Activated CD8-positive, alpha-beta memory T cell treated with anti-CD3 and anti-CD28 coated beads for 1 hour (primary cell): Measurements from ENCODE around the gene SLC26A3.
"Not testable (repeated sequence)": the region's sequence is repeated elsewhere in the genome, so short reads cannot be mapped to it uniquely, and the experiment has no call there.

Source experiments
- DNase-seq, 2 donors: peaks; one replicate each; pipeline ENCODE4 v3.0.0-alpha.2; 2020; ENCODE audit warnings: low read depth in 1 of 2; ENCODE audit errors: extremely low read depth in 1 of 2

SLC26A3 gene

GRCh38 chr7:107803009-107803610, at the start of gene SLC26A3:
Gene SLC26A3 (minus strand): TSS chr7:107803223. CDS start chr7:107794509, 8,714 bp downstream.
- DNase-seq: no peak

GRCh38 chr7:107850643-107851042, 47.6 kb upstream of the SLC26A3 start:
- DNase-seq: no peak

GRCh38 chr7:107850216-107850615, 47.2 kb upstream of the SLC26A3 start:
- no peak for DNase-seq

- not testable (repeated sequence) for DNase-seq
Observed at GRCh38 chr7:107848211-107848610, 45.2 kb upstream of the SLC26A3 start.

- not testable (repeated sequence) for DNase-seq
Observed at GRCh38 chr7:107847836-107848175, 44.8 kb upstream of the SLC26A3 start.

GRCh38 chr7:107847168-107847835, 44.3 kb upstream of the SLC26A3 start:
- DNase-seq: no peak

- no peak for DNase-seq
Observed at GRCh38 chr7:107846324-107846723, 43.3 kb upstream of the SLC26A3 start.

GRCh38 chr7:107843184-107843583, 40.2 kb upstream of the SLC26A3 start:
- no peak for DNase-seq

GRCh38 chr7:107842213-107842612, 39.2 kb upstream of the SLC26A3 start:
- DNase-seq: no peak

- DNase-seq: no peak
Observed at GRCh38 chr7:107838816-107839565, 36.0 kb upstream of the SLC26A3 start.

GRCh38 chr7:107838024-107838601, 35.1 kb upstream of the SLC26A3 start:
- no peak for DNase-seq

- DNase-seq: no peak
Observed at GRCh38 chr7:107837145-107837512, 34.1 kb upstream of the SLC26A3 start.

GRCh38 chr7:107836237-107837144, 33.5 kb upstream of the SLC26A3 start:
- DNase-seq: no peak

- DNase-seq: no peak
Observed at GRCh38 chr7:107834401-107834800, 31.4 kb upstream of the SLC26A3 start.

GRCh38 chr7:107833684-107834106, 30.7 kb upstream of the SLC26A3 start:
- no peak for DNase-seq

- DNase-seq: no peak
Observed at GRCh38 chr7:107830420-107830819, 27.4 kb upstream of the SLC26A3 start.

GRCh38 chr7:107828540-107828939, 25.5 kb upstream of the SLC26A3 start:
- no peak for DNase-seq

- DNase-seq: no peak
Observed at GRCh38 chr7:107827501-107827900, 24.5 kb upstream of the SLC26A3 start.

GRCh38 chr7:107826451-107826850, 23.4 kb upstream of the SLC26A3 start:
- DNase-seq: no peak

- DNase-seq: no peak
Observed at GRCh38 chr7:107824858-107825257, 21.8 kb upstream of the SLC26A3 start.

GRCh38 chr7:107818622-107819021, 15.6 kb upstream of the SLC26A3 start:
- no peak for DNase-seq
